Breast epithelium (tissue), 4 donors: Measurements from ENCODE around the gene PKD2. TPM values are rescaled to one million over a fixed set of nuclear protein-coding genes. Genes with fewer than 3 reads are reported as not detected.

Experiments used
- DNase-seq, 2 donors: peaks; one replicate each; pipeline ENCODE4 v3.0.0-alpha.2; 2019; ENCODE audit warnings: low spot score in 2 of 2
- H3K27ac ChIP-seq, 2 donors: fragments of 200-600 bp; sonication (generic) in 1 of 2; one replicate each; pipeline ENCODE4 v1.5.1; 2016 to 2019; ENCODE audit warnings: mild to moderate bottlenecking in 1 of 2
- H3K27me3 ChIP-seq, 2 donors: fragments of 200-600 bp; sonication (generic) in 1 of 2; one replicate each; pipeline versions ENCODE4 v1.5.1 to v1.6.0; 2017 to 2019; ENCODE audit warnings: control low read depth in 1 of 2, mild to moderate bottlenecking in 1 of 2
- H3K36me3 ChIP-seq: fragments of 200-600 bp; one replicate; pipeline ENCODE4 v1.5.1; 2019
- H3K4me1 ChIP-seq, 2 donors: fragments of 200-600 bp; sonication (generic); one replicate each; pipeline ENCODE4 v1.5.1; 2016 to 2019; ENCODE audit warnings: control low read depth in 1 of 2
- H3K4me3 ChIP-seq, 3 donors: fragments of 200-600 bp; sonication (generic); 1 replicate in 2 of 3; 2 replicates in 1 of 3; pipeline ENCODE4 v1.5.1; 2016 to 2019; ENCODE audit warnings: mild to moderate bottlenecking in 3 of 3, moderate library complexity in 2 of 3
- H3K9me3 ChIP-seq, 2 donors: fragments of 200-600 bp; sonication (generic) in 1 of 2; one replicate each; pipeline ENCODE4 v1.5.1; 2016 to 2019; ENCODE audit warnings: control low read depth in 1 of 2
- POLR2A ChIP-seq: fragments of 450-650 bp; IDR thresholded peaks from one replicate; pipeline ENCODE4 v1.6.1; 2016; ENCODE audit warnings: antibody characterized with exemption, mild to moderate bottlenecking, moderate library complexity
- POLR2AphosphoS5 ChIP-seq, 3 donors: sonication (generic); formaldehyde crosslinking; IDR thresholded peaks; one replicate each; pipeline ENCODE4 v1.6.1; 2017; ENCODE audit warnings: antibody characterized with exemption in 3 of 3
- intact Hi-C: fragments of 100-400 bp; cut with DNase I; formaldehyde crosslinking; loops from one replicate; pipeline ENCODE4 v1.15.1; 2023; ENCODE audit warnings: low total_unique reads
- total RNA-seq, 3 donors: library from RNA; depleted of rRNA; stranded (reverse); fragments of >200 nt; gene quantifications; one replicate each; pipeline ENCODE4 v1.1.0, GENCODE V29; 2016
- TF ChIP-seq, protein P1 (sequence below), 3 donors: fragments of 450-650 bp; IDR thresholded peaks; one replicate each; pipeline ENCODE4 v1.5.1; 2016 to 2017; ENCODE audit warnings: antibody characterized with exemption in 3 of 3, mild to moderate bottlenecking in 3 of 3, moderate library complexity in 3 of 3

The PKD2 gene
- total RNA-seq, 3 donors from 2014 or later = 60.0 to 66.2 (median 61.3) TPM

DNA sequence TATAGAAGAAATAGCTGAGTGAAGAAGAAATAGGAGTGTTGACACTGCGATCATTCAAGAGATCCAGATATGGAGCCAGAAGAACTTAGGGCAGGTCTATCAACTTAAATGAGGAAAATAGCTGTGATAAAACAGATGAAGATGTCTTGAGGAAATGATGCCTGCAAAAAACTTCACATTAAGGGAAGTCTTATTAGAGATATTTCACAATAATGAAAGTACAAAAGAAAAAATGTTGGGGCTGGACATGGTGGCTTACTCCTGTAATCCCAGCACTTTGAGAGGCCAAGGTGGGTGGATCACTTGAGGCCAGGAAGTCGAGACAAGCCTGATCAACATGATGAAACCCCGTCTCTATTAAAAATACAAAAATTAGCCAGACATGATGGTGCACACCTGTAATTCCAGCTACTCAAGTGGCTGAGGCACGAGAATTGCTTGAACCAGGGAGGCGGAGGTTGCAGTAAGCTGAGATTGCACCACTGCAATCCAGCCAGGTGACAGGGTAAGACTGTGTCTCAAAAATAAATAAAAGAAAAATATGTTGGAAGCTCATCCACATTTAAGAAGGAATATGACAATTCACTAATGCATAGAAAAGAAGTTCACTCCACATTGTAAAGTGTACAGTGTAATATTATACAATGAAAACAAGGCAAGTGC is 56.3 kb downstream of the PKD2 start:
- H3K27me3 ChIP-seq = no peaks in the 10 kb centered on the region
- H3K4me1 ChIP-seq = no peaks in the 10 kb centered on the region
- no peak for DNase-seq
- intact Hi-C loops = no loop called here
- H3K27ac ChIP-seq = no peak overlapping the region
- peaks cover 0 to 9% of the 10 kb centered on the region in 2 donors for H3K9me3 ChIP-seq
- TF ChIP-seq, protein P1, sequence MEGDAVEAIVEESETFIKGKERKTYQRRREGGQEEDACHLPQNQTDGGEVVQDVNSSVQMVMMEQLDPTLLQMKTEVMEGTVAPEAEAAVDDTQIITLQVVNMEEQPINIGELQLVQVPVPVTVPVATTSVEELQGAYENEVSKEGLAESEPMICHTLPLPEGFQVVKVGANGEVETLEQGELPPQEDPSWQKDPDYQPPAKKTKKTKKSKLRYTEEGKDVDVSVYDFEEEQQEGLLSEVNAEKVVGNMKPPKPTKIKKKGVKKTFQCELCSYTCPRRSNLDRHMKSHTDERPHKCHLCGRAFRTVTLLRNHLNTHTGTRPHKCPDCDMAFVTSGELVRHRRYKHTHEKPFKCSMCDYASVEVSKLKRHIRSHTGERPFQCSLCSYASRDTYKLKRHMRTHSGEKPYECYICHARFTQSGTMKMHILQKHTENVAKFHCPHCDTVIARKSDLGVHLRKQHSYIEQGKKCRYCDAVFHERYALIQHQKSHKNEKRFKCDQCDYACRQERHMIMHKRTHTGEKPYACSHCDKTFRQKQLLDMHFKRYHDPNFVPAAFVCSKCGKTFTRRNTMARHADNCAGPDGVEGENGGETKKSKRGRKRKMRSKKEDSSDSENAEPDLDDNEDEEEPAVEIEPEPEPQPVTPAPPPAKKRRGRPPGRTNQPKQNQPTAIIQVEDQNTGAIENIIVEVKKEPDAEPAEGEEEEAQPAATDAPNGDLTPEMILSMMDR (IDR thresholded peaks at IDR 0.05) = no peak
- no peak for TF ChIP-seq POLR2AphosphoS5 (IDR thresholded peaks at IDR 0.05)
- no peak for TF ChIP-seq POLR2A
- H3K36me3 ChIP-seq = peaks cover 7% of the 10 kb centered on the region
- no peak overlapping the region for H3K4me3 ChIP-seq

DNA sequence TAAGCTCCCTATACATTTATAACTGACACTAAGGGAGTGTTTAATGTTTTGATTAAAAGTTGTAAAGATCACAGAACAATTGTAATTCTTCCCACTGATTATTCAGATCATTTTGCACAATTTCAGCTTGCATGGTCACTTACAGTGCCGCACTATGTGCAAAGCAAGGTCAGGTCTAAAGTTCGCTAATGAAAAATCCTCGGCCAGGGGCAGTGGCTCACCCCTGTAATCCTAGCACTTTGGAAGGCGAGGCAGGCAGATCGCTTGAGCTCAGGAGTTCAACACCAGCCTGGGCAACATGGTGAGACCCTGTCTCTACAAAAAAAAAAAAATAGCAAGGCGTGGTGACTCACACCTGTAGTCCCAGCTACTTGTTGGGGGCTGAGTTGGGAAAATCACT is 57.0 kb downstream of the PKD2 start:
- intact Hi-C loops = no loop called here
- H3K27ac ChIP-seq = no peak overlapping the region
- H3K27me3 ChIP-seq = no peaks in the 10 kb centered on the region
- TF ChIP-seq POLR2A = no peak
- TF ChIP-seq, protein P1 (IDR thresholded peaks at IDR 0.05) = no peak
- TF ChIP-seq POLR2AphosphoS5 (IDR thresholded peaks at IDR 0.05) = no peak
- H3K9me3 ChIP-seq = peaks cover 0 to 12% of the 10 kb centered on the region in 2 donors
- H3K36me3 ChIP-seq = peaks cover 7% of the 10 kb centered on the region
- no peak overlapping the region for H3K4me3 ChIP-seq
- no peak for DNase-seq
- no peaks in the 10 kb centered on the region for H3K4me1 ChIP-seq

DNA sequence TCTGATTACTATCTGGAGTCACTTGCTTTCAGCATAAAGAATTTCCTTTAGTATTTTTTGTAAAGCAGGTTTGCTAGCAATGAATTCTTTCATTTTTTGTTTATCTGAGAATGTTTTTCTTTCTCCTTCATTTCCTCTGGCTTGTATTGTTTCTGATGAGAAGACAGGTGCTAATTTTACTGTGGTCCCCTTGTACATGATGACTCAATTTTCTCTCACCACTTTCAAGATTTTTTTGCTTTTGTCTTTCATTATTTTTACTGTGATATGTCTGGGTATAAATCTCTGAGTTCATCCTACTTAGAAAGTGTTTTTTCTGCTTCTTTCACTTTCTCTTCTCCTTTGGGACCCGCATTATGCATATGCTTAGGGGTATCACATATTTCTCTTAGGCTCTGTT is 62.6 kb downstream of the PKD2 start:
- no peaks in the 10 kb centered on the region for H3K4me1 ChIP-seq
- no peak overlapping the region for H3K4me3 ChIP-seq
- H3K27ac ChIP-seq = no peak overlapping the region
- no peak for TF ChIP-seq POLR2A
- TF ChIP-seq, protein P1 (IDR thresholded peaks at IDR 0.05) = no peak
- no peak for TF ChIP-seq POLR2AphosphoS5 (IDR thresholded peaks at IDR 0.05)
- no peaks in the 10 kb centered on the region for H3K27me3 ChIP-seq
- peaks cover 0 to 24% of the 10 kb centered on the region in 2 donors for H3K9me3 ChIP-seq
- intact Hi-C loops = no loop called here
- H3K36me3 ChIP-seq = peaks cover 7% of the 10 kb centered on the region
- no peak for DNase-seq

DNA sequence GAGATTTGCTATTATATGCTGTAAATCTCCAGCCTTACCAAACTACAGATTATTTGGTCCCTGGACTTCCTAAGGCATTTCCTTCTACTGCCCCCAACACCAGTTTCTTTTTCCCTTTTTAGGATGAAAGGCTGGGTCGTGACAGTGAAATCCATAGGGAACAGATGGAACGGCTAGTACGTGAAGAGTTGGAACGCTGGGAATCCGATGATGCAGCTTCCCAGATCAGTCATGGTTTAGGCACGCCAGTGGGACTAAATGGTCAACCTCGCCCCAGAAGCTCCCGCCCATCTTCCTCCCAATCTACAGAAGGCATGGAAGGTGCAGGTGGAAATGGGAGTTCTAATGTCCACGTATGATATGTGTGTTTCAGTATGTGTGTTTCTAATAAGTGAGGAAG is 67.9 kb downstream of the PKD2 start:
- intact Hi-C loops = no loop called here
- H3K36me3 ChIP-seq = no peaks in the 10 kb centered on the region
- H3K9me3 ChIP-seq = peaks cover 0 to 12% of the 10 kb centered on the region in 2 donors
- H3K27ac ChIP-seq = no peak overlapping the region
- TF ChIP-seq POLR2A = no peak
- TF ChIP-seq POLR2AphosphoS5 (IDR thresholded peaks at IDR 0.05) = no peak
- TF ChIP-seq, protein P1 (IDR thresholded peaks at IDR 0.05) = no peak
- H3K4me3 ChIP-seq = no peak overlapping the region
- no peak for DNase-seq
- H3K4me1 ChIP-seq = no peaks in the 10 kb centered on the region
- no peaks in the 10 kb centered on the region for H3K27me3 ChIP-seq

DNA sequence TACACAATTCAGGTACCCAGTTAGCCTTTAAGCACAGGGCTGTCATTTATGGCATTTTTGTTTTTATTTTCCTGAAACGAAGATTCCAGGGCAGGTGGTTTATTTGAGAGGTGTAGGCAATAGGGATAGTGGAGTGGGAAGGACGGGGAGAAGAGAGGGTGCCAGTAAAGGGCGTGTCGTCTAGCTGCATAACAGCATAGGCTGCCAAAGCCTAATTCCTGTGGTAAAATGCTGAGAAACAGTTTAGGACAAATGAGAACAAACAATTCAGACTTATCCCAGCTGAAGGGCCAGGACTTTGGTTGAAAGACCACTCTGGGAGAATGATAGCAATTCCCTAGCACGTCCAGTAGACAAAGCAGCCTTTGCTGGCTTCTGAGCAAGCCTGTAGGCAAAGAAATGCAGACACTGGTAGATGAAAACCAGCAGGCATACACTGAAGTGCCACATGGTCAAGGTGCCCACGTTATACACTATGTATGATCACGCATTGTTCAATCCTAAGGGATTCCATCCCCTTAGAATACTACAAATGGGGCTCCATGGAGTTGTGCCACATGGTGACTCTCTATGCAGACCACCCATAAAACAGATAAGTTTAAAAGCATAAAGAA is 70.6 kb downstream of the PKD2 start:
- H3K9me3 ChIP-seq = no peaks in the 10 kb centered on the region
- no peak overlapping the region for H3K4me3 ChIP-seq
- intact Hi-C loops = no loop called here
- H3K36me3 ChIP-seq = no peaks in the 10 kb centered on the region
- H3K27me3 ChIP-seq = no peaks in the 10 kb centered on the region
- peak overlapping the region; percentile 76 to 78 for H3K27ac ChIP-seq
- DNase-seq = peak in 1 of 2 donors; percentile 37
- TF ChIP-seq POLR2A (no peak), POLR2AphosphoS5 (IDR thresholded peaks at IDR 0.05) (no peak)
- TF ChIP-seq, protein P1 (IDR thresholded peaks at IDR 0.05) = no peak
- H3K4me1 ChIP-seq = no peaks in the 10 kb centered on the region
